Glutamatergic neuron (in vitro differentiated cells): ENCODE results near the gene BTBD9. TPM values are rescaled to one million over a fixed set of nuclear protein-coding genes. Genes with fewer than 3 reads are reported as not detected.

Experiments
- DNase-seq: peaks from one replicate; pipeline ENCODE4 v3.0.0; 2022
- H3K27ac Mint-ChIP-seq: one replicate; pipeline ENCODE4 v1.8.0; 2020; ENCODE audit warnings: mild to moderate bottlenecking, mixed read lengths, inconsistent platforms; ENCODE audit not compliant: unreplicated experiment
- H3K27me3 Mint-ChIP-seq: one replicate; pipeline ENCODE4 v1.8.0; 2020; ENCODE audit warnings: mild to moderate bottlenecking, moderate library complexity, mixed read lengths, inconsistent platforms; ENCODE audit not compliant: unreplicated experiment
- H3K36me3 Mint-ChIP-seq: one replicate; pipeline ENCODE4 v1.8.0; 2020; ENCODE audit warnings: mild to moderate bottlenecking, mixed read lengths, inconsistent platforms; ENCODE audit not compliant: unreplicated experiment
- H3K4me1 Mint-ChIP-seq: one replicate; pipeline ENCODE4 v1.8.0; 2020; ENCODE audit warnings: mild to moderate bottlenecking, low read depth, mixed read lengths, inconsistent platforms; ENCODE audit not compliant: unreplicated experiment
- H3K4me3 Mint-ChIP-seq: one replicate; pipeline ENCODE4 v1.8.0; 2020; ENCODE audit warnings: mild to moderate bottlenecking, mixed read lengths, inconsistent platforms; ENCODE audit not compliant: unreplicated experiment
- H3K9me3 Mint-ChIP-seq: one replicate; pipeline ENCODE4 v1.8.0; 2020; ENCODE audit warnings: mild to moderate bottlenecking, moderate library complexity, mixed read lengths, inconsistent platforms; ENCODE audit not compliant: unreplicated experiment
- CTCF ChIP-seq: fragments of 200-600 bp; sonication (generic); IDR thresholded peaks from one replicate; pipeline ENCODE4 v1.5.0; 2021; ENCODE audit not compliant: partially characterized antibody, unreplicated experiment
- total RNA-seq: library from RNA; stranded (reverse); fragmentation: NEBNext Ultra II Directional; extraction: Animal tissue kit (Norgen Biotek cat#: 25700); gene quantifications from one replicate; pipeline ENCODE4 v1.2.1, GENCODE V29; 2021; ENCODE audit not compliant: unreplicated experiment

Gene BTBD9
- total RNA-seq, 1 donor from 2014 or later = 18.8 TPM

GRCh38 chr6:38676974-38677544 lies 37.3 kb upstream of the BTBD9 start:
- peaks cover 3% of the 10 kb centered on the region for H3K4me1 Mint-ChIP-seq
- H3K4me3 Mint-ChIP-seq = no peak overlapping the region
- H3K36me3 Mint-ChIP-seq = no peaks in the 10 kb centered on the region
- no peaks in the 10 kb centered on the region for H3K9me3 Mint-ChIP-seq
- H3K27ac Mint-ChIP-seq = no peak overlapping the region
- DNase-seq = no peak
- no peak for TF ChIP-seq CTCF
- no peaks in the 10 kb centered on the region for H3K27me3 Mint-ChIP-seq

- Mint-ChIP-seq H3K4me1 (peaks cover 3% of the 10 kb centered on the region), H3K27me3 (no peaks in the 10 kb centered on the region), H3K36me3 (no peaks in the 10 kb centered on the region), H3K27ac (no peak overlapping the region), H3K4me3 (no peak overlapping the region), H3K9me3 (no peaks in the 10 kb centered on the region)
- DNase-seq = no peak
- no peak for TF ChIP-seq CTCF
Measured at GRCh38 chr6:38676236-38676973, 36.7 kb upstream of the BTBD9 start.

DNA sequence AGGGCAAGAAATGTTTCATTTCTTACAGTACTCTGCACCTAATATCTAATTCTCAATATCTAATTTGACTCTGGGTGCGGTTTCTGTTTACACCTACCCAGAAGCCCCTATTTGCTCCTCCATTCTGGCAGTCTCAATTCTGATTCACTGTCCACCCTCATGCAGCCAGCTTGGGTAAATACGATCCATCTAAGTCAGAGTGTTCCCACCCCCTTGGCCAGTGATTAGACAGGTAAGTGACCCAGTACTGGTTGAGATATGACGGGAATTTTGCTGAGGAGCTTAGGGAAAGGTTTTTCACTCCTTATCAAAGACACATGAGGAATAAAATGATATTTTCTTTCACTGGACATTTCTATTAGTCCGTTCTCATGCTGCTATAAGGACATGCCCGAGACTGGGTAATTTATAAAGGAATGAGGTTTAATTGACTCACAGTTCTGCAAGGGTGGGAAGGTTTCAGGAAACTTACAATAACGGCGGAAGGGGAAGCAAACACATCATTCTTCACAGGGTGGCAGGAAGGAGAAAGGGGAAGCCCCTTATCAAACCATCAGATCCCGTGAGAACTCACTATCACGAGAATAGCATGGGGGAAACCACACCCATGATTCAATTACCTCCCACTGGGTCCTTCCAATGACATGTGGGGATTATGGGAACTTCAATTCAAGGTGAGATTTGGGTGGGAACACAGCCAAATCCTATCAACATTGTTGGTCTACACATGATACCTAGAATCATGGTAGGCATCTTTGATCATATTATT lies 33.9 kb upstream of the BTBD9 start:
- Mint-ChIP-seq H3K36me3 (no peaks in the 10 kb centered on the region), H3K27ac (no peak overlapping the region), H3K9me3 (no peaks in the 10 kb centered on the region), H3K27me3 (no peaks in the 10 kb centered on the region), H3K4me3 (no peak overlapping the region), H3K4me1 (peaks cover 3% of the 10 kb centered on the region)
- TF ChIP-seq CTCF = no peak
- no peak for DNase-seq

DNA sequence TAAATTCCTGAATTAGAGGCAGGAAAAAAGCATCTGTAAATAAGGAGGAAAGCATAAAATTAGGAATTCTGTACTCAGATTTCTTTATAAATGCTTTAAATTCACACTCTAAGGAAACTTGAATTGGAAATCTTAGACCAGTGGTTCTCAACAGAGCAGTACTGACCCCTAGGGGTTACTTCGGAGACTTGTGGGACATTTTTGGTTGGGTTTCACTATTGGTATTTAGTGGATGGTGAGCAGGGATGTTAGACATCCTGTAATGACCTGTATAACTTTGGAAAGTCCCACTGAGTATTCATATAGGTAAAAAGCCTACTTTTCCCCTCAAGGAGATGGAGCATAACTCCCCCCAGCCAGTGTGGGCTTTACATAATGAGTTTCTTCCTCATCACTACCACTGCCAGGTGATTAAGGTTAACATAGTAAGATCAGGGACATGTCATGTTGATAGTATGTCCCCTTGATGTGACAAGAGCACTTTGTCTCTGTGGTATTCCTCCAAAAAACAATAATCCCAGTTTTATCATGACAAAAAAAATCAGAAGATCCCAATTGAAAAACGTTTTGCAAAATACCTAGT lies 32.2 kb upstream of the BTBD9 start:
- H3K27ac Mint-ChIP-seq = no peak overlapping the region
- H3K27me3 Mint-ChIP-seq = no peaks in the 10 kb centered on the region
- DNase-seq = peak; percentile 18

More for the DNA sequence above, 32.2 kb upstream of the BTBD9 start:
- no peaks in the 10 kb centered on the region for H3K9me3 Mint-ChIP-seq
- peak; percentile 79 for TF ChIP-seq CTCF
- no peaks in the 10 kb centered on the region for H3K36me3 Mint-ChIP-seq
- peaks cover 1% of the 10 kb centered on the region for H3K4me1 Mint-ChIP-seq
- no peak overlapping the region for H3K4me3 Mint-ChIP-seq
